IPS-18c (cell line): Measurements from ENCODE around the gene EFCAB14.

ENCODE experiments used
- H3K4me3 ChIP-seq: 2 replicates; pipeline ENCODE4 v1.7.0; 2013; ENCODE audit warnings: low read depth, mild to moderate bottlenecking, low read length, moderate library complexity; ENCODE audit not compliant: insufficient read depth
- H3K9me3 ChIP-seq: one replicate; pipeline ENCODE4 v1.6.1; 2013; ENCODE audit warnings: mild to moderate bottlenecking, low read length, moderate library complexity; ENCODE audit not compliant: control insufficient read depth, insufficient read depth

The EFCAB14 gene

GRCh38 chr1:46692811-46693770, 25.8 kb downstream of the EFCAB14 start:
- H3K4me3 ChIP-seq: no peak overlapping the region
- no peaks in the 10 kb centered on the region for H3K9me3 ChIP-seq

GRCh38 chr1:46691997-46692790, 26.7 kb downstream of the EFCAB14 start:
- H3K4me3 ChIP-seq: no peak overlapping the region
- no peaks in the 10 kb centered on the region for H3K9me3 ChIP-seq

DNA sequence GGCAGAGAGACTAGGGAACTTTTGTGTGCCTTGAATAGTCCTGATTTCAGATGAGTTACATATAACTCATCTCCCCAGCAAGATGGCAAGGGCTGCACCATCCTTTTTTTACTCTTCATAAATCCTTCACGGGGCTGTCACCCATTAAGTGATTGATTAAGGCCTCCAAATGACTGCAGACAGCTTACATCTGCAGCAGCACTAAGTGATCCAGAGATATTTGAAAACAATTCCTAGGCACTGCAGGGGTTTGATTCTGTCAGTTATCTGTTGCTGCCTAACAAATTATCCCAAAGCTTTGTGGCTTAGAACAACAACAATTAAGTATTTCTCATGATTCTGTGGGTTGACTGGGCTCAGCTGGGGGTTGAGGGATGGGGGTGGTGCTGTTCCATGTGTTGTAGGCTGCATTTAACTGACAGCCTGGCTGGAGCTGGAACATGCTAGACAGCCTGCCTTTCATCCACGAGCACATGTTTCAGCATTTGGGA, 27.9 kb downstream of the EFCAB14 start:
- Histone ChIP-seq H3K9me3 (no peaks in the 10 kb centered on the region), H3K4me3 (no peak overlapping the region)

- no peak overlapping the region for H3K4me3 ChIP-seq
- no peaks in the 10 kb centered on the region for H3K9me3 ChIP-seq
These were observed 29.0 kb downstream of the EFCAB14 start for GRCh38 chr1:46689897-46690296.

DNA sequence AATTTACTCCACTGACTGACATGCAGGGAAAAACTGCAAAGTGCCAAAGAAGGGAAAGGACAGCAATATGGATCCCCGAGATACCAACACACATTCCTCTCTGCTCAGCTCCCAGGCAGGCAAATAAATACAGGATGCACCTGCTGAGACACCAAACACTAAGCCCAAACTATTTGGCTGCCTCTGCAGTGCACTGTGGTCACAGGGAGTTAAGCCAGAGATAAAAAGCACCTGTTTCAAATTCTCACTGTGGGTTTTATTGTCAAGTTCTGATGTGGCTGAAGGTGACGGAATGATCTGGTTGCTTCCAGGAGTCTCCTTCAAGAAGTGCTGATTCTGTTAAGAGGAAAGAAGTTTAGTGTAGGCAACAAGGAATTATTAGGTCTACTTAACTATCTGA, 29.6 kb downstream of the EFCAB14 start:
- no peaks in the 10 kb centered on the region for H3K9me3 ChIP-seq
- no peak overlapping the region for H3K4me3 ChIP-seq

DNA sequence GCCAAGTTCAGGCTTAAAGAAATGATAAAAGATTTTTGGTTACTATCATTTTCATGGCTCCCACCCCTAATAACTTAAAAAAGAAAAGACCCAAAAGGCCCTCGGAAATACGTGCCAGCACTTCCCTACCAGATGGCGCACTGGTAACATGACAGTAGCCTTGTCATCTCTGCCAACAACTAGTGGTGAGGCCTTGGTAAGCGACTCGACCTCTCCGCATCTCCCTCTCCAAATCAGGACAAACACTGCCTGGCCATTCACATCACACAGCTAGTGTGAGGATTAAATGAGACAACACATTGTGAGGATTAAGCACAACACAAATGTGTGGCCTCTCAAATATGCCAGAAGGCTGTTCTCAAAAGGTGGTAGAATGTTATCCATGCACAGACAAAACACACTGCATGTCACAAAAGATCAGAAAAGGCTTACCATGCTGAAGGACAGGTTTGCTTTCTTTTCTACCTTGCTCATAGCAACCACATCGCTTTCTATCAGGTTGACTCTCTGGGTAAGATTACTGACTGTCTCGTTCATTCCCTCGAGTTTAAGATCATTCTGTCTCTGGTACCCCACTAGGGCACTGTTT, 30.9 kb downstream of the EFCAB14 start:
- Histone ChIP-seq H3K4me3 (no peak overlapping the region), H3K9me3 (no peaks in the 10 kb centered on the region)

DNA sequence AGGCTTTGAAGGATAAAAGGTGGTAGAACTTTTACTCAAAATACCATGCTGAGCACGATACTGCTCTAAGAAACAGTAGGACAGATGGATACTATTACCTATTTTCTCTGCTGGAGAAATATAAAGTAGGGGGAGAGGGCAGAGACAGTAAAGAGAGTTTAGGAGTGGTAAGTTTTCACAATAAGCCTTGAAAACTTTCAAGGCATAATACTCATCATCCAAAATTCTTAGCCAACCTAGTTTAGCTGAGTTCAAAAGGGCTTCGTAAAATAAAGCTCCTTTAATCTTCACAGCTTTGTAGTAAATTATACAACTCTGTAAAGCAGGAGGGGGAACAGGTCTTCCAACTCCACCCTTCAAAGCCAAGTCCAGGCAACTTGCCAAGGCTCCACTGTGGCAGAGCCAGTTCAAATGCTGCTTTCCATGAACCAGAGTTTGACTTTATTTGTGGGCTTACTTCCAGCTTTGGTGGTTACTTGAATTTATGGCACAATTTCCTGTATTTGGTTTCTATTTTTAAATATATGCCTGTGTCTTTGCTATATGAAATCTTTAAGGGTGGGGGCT, 31.7 kb downstream of the EFCAB14 start:
- no peak overlapping the region for H3K4me3 ChIP-seq
- H3K9me3 ChIP-seq: no peaks in the 10 kb centered on the region

DNA sequence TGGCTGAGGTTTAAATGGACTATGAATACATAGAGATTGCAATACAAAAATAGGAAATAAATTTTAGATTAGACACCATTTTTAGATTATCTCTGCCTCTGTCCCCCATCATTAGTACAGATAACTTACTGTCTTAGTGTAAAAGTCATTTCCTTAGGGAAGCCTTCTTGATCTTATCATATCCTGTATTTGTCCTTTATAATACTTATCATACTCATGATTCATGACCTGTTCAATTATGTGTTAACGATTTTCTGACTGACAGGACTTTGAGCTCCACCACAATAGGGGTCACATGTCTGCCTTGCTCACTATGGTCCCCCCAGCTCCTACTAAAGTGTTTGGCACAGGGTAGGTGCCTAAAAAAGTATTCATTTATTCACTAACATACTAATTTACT, 32.7 kb downstream of the EFCAB14 start:
- no peak overlapping the region for H3K4me3 ChIP-seq
- no peaks in the 10 kb centered on the region for H3K9me3 ChIP-seq

- Histone ChIP-seq H3K9me3 (no peaks in the 10 kb centered on the region), H3K4me3 (no peak overlapping the region)
These were observed 34.2 kb downstream of the EFCAB14 start for GRCh38 chr1:46684670-46685069.

DNA sequence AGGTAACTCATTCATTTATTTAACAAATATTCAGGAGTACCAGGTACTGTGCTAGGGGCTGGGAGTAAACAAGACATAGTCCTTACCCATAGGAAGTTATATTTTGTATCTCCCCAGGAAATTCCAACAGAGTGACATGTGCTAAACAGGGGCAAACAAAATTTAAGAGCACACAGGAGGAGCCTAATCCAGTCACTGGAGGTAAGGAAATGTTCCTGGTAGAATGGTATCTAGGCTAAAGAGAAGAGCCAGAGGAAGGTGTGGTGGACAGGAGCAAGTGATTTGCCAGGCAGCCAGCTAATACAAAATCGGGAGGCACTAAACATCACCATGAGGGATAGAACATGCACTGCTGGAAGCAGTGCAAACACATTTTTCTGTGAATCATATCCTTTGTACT, 36.9 kb downstream of the EFCAB14 start:
- no peak overlapping the region for H3K4me3 ChIP-seq
- no peaks in the 10 kb centered on the region for H3K9me3 ChIP-seq

DNA sequence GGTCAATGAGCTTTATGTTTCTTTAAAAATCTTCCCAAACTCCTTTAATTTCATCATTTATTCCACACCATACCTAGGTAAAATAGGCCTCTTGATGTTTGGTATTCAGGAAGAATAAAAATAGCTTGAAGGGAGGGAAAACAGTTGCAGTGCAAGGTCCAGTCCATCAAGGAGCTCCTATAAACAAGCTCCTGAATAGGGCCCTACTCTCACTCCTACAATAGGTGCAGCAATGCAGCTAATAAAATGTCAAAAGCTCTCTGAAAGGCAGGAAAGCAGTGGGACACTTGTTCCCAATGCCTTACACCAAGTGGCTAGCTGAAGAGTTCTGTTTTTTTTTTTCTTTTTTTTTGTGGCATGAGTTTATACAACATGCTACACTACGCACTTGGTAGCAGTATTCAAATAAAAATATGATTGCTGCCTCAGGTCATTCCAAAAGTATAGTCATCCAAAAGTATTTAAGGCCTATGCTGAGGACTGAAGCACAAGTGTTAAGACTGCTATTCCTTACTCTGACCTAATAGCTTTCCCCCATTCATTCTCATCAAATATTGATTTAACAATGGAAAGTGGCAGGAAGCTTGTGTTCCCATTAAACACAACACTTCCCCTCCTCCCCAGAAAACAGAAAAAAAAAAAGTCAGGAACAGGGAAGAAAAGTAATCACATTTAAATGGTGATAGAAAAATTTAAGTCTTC, 37.4 kb downstream of the EFCAB14 start:
- Histone ChIP-seq H3K4me3 (no peak overlapping the region), H3K9me3 (no peaks in the 10 kb centered on the region)

GRCh38 chr1:46679789-46680573, 38.9 kb downstream of the EFCAB14 start:
- Histone ChIP-seq H3K9me3 (no peaks in the 10 kb centered on the region), H3K4me3 (no peak overlapping the region)

DNA sequence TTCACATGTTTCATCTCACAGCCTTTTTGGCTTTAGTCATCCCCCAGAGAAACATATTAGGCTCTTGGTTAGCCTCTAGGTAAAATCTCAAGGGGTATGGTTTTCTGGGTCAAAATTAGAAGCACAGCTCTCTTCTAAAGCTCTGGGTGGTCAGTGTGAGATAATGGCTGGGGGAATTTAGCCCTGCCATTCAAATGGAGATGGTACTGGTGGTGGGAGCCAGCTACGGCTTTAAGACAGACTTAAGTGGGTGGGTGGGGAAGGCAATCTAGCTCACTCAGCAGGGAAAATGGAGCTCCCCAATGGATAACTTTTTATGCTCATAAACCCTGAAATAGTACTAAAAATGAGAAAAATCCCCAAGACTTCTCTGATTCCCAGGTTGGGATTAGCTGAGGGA, 41.6 kb downstream of the EFCAB14 start:
- H3K9me3 ChIP-seq: no peaks in the 10 kb centered on the region
- no peak overlapping the region for H3K4me3 ChIP-seq

- Histone ChIP-seq H3K9me3 (no peaks in the 10 kb centered on the region), H3K4me3 (no peak overlapping the region)
These were observed 42.4 kb downstream of the EFCAB14 start for GRCh38 chr1:46676531-46676930.

GRCh38 chr1:46675549-46676314, 43.2 kb downstream of the EFCAB14 start:
- no peaks in the 10 kb centered on the region for H3K9me3 ChIP-seq
- H3K4me3 ChIP-seq: no peak overlapping the region
